A673 (cell line): ENCODE results near the gene RALGAPA2. TPM values are rescaled to one million over a fixed set of nuclear protein-coding genes. Genes with fewer than 3 reads are reported as not detected.

Source experiments
- BruUV-seq: library from RNA; stranded (reverse); fragments of 400-500 nt; replicated peaks from 2 replicates; lab custom pipeline; 2021; lab: Mats Ljungman, UMichigan
- CTCF ChIA-PET: fragments of 300-600 bp; sonication (Branson Sonifier 250); formaldehyde crosslinking; loops from one replicate; lab custom pipeline; 2022; ENCODE audit warnings: antibody characterized with exemption; lab: Charles Lee
- POLR2A ChIA-PET: fragments of 300-600 bp; sonication (Branson Sonifier 250); formaldehyde crosslinking; loops from one replicate; lab custom pipeline; 2022; ENCODE audit warnings: antibody characterized with exemption; ENCODE audit not compliant: low non-redundant PET; lab: Charles Lee
- DNase-seq: peaks from one replicate; pipeline ENCODE4 v3.0.0-alpha.2; 2015; ENCODE audit warnings: low spot score
- H3K27ac ChIP-seq: fragments of 200-600 bp; sonication (generic); 2 replicates; pipeline ENCODE4 v1.5.1; 2016; ENCODE audit warnings: mixed run types, low read depth, mild to moderate bottlenecking, mixed read lengths, antibody characterized with exemption, low read length; ENCODE audit not compliant: poor library complexity, severe bottlenecking
- H3K27me3 ChIP-seq: fragments of 200-600 bp; sonication (generic); replicated peaks from 2 replicates; pipeline ENCODE4 v1.6.1; 2017; ENCODE audit warnings: mixed run types, low read depth, mild to moderate bottlenecking, mixed read lengths, antibody characterized with exemption, low read length; ENCODE audit not compliant: insufficient read depth, poor library complexity
- H3K36me3 ChIP-seq: fragments of 200-600 bp; sonication (generic); 2 replicates; pipeline ENCODE4 v1.6.1; 2016; ENCODE audit warnings: mixed run types, mild to moderate bottlenecking, mixed read lengths, antibody characterized with exemption, low read length; ENCODE audit not compliant: insufficient read depth, poor library complexity, severe bottlenecking
- H3K4me1 ChIP-seq: fragments of 200-600 bp; sonication (generic); 2 replicates; pipeline ENCODE4 v1.6.1; 2017; ENCODE audit warnings: mixed run types, mild to moderate bottlenecking, mixed read lengths, antibody characterized with exemption, low read length; ENCODE audit not compliant: insufficient read depth, poor library complexity, severe bottlenecking
- H3K4me3 ChIP-seq: fragments of 200-600 bp; sonication (generic); 2 replicates; pipeline ENCODE4 v1.5.1; 2016; ENCODE audit warnings: low read depth, mixed run types, mild to moderate bottlenecking, mixed read lengths, low read length; ENCODE audit not compliant: poor library complexity, severe bottlenecking
- H3K9me3 ChIP-seq: fragments of 200-600 bp; sonication (generic); 2 replicates; pipeline ENCODE4 v1.6.1; 2016; ENCODE audit warnings: mixed run types, low read depth, mild to moderate bottlenecking, mixed read lengths, antibody characterized with exemption, low read length; ENCODE audit not compliant: poor library complexity, severe bottlenecking
- CTCF ChIP-seq: fragments of 300-800, 200-600 bp; sonication (generic); conservative IDR thresholded peaks from 2 replicates; pipeline ENCODE4 v1.5.1; 2017; ENCODE audit warnings: low read depth, mild to moderate bottlenecking, antibody characterized with exemption, low read length, moderate library complexity, mixed read lengths
- EZH2 ChIP-seq: fragments of 200-600 bp; sonication (generic); IDR thresholded peaks from 2 replicates; pipeline ENCODE4 v1.6.1; 2017; ENCODE audit warnings: borderline replicate concordance, low read depth, mild to moderate bottlenecking, mixed read lengths, antibody characterized with exemption, low read length; ENCODE audit not compliant: poor library complexity, severe bottlenecking
- intact Hi-C: fragments of 100-400 bp; cut with micrococcal nuclease; formaldehyde crosslinking; loops from one replicate; pipeline ENCODE4 v1.10.0; 2022; ENCODE audit not compliant: unreplicated experiment
- total RNA-seq: library from RNA; stranded (reverse); gene quantifications from 2 replicates; pipeline ENCODE4 v1.2.3, GENCODE V29; 2021

Gene RALGAPA2
- total RNA-seq, 1 experiment from 2014 or later: 32.4 TPM

GRCh38 chr20:20488388-20488787, 224.1 kb downstream of the RALGAPA2 start:
- H3K4me1 ChIP-seq: no peaks in the 10 kb centered on the region
- intact Hi-C loops: no loop called here
- no peaks in the 10 kb centered on the region for H3K36me3 ChIP-seq
- no peak overlapping the region for H3K27ac ChIP-seq
- ChIA-PET POLR2A (no interaction called here), CTCF (no interaction called here)
- DNase-seq: no peak
- BruUV-seq: no TSS peak
- no peaks in the 10 kb centered on the region for H3K27me3 ChIP-seq
- no peak for TF ChIP-seq EZH2
- no peak overlapping the region for H3K4me3 ChIP-seq
- H3K9me3 ChIP-seq: no peaks in the 10 kb centered on the region

- ChIA-PET POLR2A (no interaction called here), CTCF (no interaction called here)
- intact Hi-C loops: no loop called here
- no peaks in the 10 kb centered on the region for H3K9me3 ChIP-seq
- no peaks in the 10 kb centered on the region for H3K4me1 ChIP-seq
- H3K27me3 ChIP-seq: no peaks in the 10 kb centered on the region
- no peak overlapping the region for H3K4me3 ChIP-seq
- no TSS peak for BruUV-seq
- no peak for TF ChIP-seq CTCF
- TF ChIP-seq EZH2: no peak
- no peak overlapping the region for H3K27ac ChIP-seq
- no peaks in the 10 kb centered on the region for H3K36me3 ChIP-seq
- no peak for DNase-seq
Measured at GRCh38 chr20:20487811-20488210, 224.6 kb downstream of the RALGAPA2 start.

- ChIA-PET POLR2A (no interaction called here), CTCF (no interaction called here)
- Histone ChIP-seq H3K9me3 (no peaks in the 10 kb centered on the region), H3K27me3 (no peaks in the 10 kb centered on the region), H3K27ac (no peak overlapping the region), H3K4me1 (no peaks in the 10 kb centered on the region), H3K4me3 (no peak overlapping the region), H3K36me3 (no peaks in the 10 kb centered on the region)
- BruUV-seq: no TSS peak
- no peak for DNase-seq
- intact Hi-C loops: no loop called here
- TF ChIP-seq CTCF: no peak
- no peak for TF ChIP-seq EZH2
Measured at GRCh38 chr20:20483328-20483727, 229.1 kb downstream of the RALGAPA2 start.

GRCh38 chr20:20482453-20482852, 230.0 kb downstream of the RALGAPA2 start:
- POLR2A ChIA-PET: no interaction called here
- intact Hi-C loops: no loop called here
- no peaks in the 10 kb centered on the region for H3K36me3 ChIP-seq

More at GRCh38 chr20:20482453-20482852, 230.0 kb downstream of the RALGAPA2 start:
- H3K9me3 ChIP-seq: no peaks in the 10 kb centered on the region
- CTCF ChIA-PET: no interaction called here
- TF ChIP-seq CTCF (no peak), EZH2 (no peak)
- no peak for DNase-seq
- no peaks in the 10 kb centered on the region for H3K4me1 ChIP-seq
- no peak overlapping the region for H3K4me3 ChIP-seq
- H3K27ac ChIP-seq: no peak overlapping the region
- no TSS peak for BruUV-seq
- H3K27me3 ChIP-seq: no peaks in the 10 kb centered on the region
